Heart left ventricle (tissue), 13 donors: ENCODE results near the gene CHD9.

ENCODE experiments used
- POLR2A ChIP-seq, 2 donors: fragments of 450-650 bp; IDR thresholded peaks; one replicate each; pipeline ENCODE4 v1.6.1; 2017; ENCODE audit warnings: antibody characterized with exemption in 2 of 2, mild to moderate bottlenecking in 2 of 2, moderate library complexity in 2 of 2
- TF ChIP-seq, protein P1 (sequence below), 12 donors: fragments of 200-600 bp; sonication (generic) in 4 of 12; IDR thresholded peaks; one replicate each; pipeline versions ENCODE4 v1.5.0 to v1.8.0; 2018 to 2022; ENCODE audit warnings: antibody characterized with exemption in 12 of 12, mild to moderate bottlenecking in 5 of 12
- donor health status: ischemic (EF 13 %, LVEDD 7.1; RV severe dilation, severe dysfunction).
- donor health status: DM: no; HTN: yes; CAD: no.
- donor health status: DM: no; HTN: no; CAD: no.
- donor health status: ischemic (EF 25% LVEDD 6.9; RV normal size, moderate dysfunction).
- donor health status: ischemic (EF 25% LVEDD 5.7; RV mildly dilated, moderate dysfunction).
- donor health status: ischemic (EF 35%, LVEDD 5.7; RV mildly dilated, moderate dysfunction).
- donor health status: nonischemic (EF 11% LVEDD 7.7; RV severe dilation, severe dysfunction).
- donor health status: DM: yes; HTN: yes; CAD: no.
- donor health status: PGD.
- donor health status: ischemic (EF 29% LVEDD 5.4; RV normal size, mild dysfunction).
- donor health status: nonischemic (EF 23%, LVEDD 6.1; RV moderate dilation, normal function).

DNA sequence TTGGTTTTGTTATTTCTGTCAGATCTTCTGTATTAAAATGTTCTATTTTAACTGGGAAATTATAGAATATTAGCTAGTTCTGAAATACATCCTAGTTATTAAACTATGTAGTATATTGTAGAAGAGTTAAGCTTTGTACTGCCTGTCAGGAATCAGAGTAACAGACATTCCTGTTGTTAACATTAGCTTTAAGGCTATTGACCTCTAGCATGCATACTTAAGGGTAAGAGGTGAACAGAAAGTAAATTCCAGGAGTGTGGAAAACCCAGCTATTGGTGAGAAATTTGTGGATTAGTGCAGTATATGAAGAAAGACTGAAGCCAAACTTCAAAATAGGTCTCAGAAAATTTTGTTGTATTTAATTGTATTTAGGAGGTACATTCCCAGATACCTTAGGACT lies 111.3 kb downstream of the CHD9 start:
- TF ChIP-seq, protein P1, sequence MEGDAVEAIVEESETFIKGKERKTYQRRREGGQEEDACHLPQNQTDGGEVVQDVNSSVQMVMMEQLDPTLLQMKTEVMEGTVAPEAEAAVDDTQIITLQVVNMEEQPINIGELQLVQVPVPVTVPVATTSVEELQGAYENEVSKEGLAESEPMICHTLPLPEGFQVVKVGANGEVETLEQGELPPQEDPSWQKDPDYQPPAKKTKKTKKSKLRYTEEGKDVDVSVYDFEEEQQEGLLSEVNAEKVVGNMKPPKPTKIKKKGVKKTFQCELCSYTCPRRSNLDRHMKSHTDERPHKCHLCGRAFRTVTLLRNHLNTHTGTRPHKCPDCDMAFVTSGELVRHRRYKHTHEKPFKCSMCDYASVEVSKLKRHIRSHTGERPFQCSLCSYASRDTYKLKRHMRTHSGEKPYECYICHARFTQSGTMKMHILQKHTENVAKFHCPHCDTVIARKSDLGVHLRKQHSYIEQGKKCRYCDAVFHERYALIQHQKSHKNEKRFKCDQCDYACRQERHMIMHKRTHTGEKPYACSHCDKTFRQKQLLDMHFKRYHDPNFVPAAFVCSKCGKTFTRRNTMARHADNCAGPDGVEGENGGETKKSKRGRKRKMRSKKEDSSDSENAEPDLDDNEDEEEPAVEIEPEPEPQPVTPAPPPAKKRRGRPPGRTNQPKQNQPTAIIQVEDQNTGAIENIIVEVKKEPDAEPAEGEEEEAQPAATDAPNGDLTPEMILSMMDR (IDR thresholded peaks at IDR 0.05), result no peak
- TF ChIP-seq POLR2A (IDR thresholded peaks at IDR 0.05), result no peak
